Karpas-422 (cell line): ENCODE measurements around the gene WDR36. TPM values are rescaled to one million over a fixed set of nuclear protein-coding genes. Genes with fewer than 3 reads are reported as not detected.

Source experiments
- DNase-seq: peaks from one replicate; pipeline ENCODE4 v3.0.0-alpha.2; 2015
- H2AFZ ChIP-seq: fragments of 200-600 bp; sonication (generic); 2 replicates; pipeline ENCODE4 v1.6.1; 2014; ENCODE audit warnings: antibody characterized with exemption, low read length, mixed read lengths
- H3K27ac ChIP-seq: fragments of 200-600 bp; sonication (generic); 2 replicates; pipeline ENCODE4 v1.5.1; 2014; ENCODE audit warnings: mild to moderate bottlenecking, low read length, moderate library complexity
- H3K27me3 ChIP-seq: fragments of 200-600 bp; sonication (generic); 2 replicates; pipeline ENCODE4 v1.6.1; 2014; ENCODE audit warnings: low read length, mixed read lengths
- H3K36me3 ChIP-seq: fragments of 200-600 bp; sonication (generic); 2 replicates; pipeline ENCODE4 v1.6.1; 2014; ENCODE audit warnings: low read length, mixed read lengths; ENCODE audit not compliant: insufficient read depth
- H3K4me1 ChIP-seq: fragments of 200-600 bp; sonication (generic); 2 replicates; pipeline ENCODE4 v1.6.1; 2014; ENCODE audit warnings: mild to moderate bottlenecking, low read length, mixed read lengths
- H3K4me2 ChIP-seq: fragments of 200-600 bp; sonication (generic); 2 replicates; pipeline ENCODE4 v1.6.1; 2014; ENCODE audit warnings: low read length, low read depth, mild to moderate bottlenecking; ENCODE audit not compliant: poor library complexity, severe bottlenecking
- H3K4me3 ChIP-seq: fragments of 200-600 bp; sonication (generic); 2 replicates; pipeline ENCODE4 v1.5.1; 2014; ENCODE audit warnings: mild to moderate bottlenecking, antibody characterized with exemption, low read length, mixed read lengths
- H3K79me2 ChIP-seq: fragments of 200-600 bp; sonication (generic); 2 replicates; pipeline ENCODE4 v1.6.1; 2014; ENCODE audit warnings: mild to moderate bottlenecking, low read length, mixed read lengths
- H3K9ac ChIP-seq: fragments of 200-600 bp; sonication (generic); 2 replicates; pipeline ENCODE4 v1.6.0; 2014; ENCODE audit warnings: low read length
- H3K9me2 ChIP-seq: fragments of 200-600 bp; sonication (generic), shearing (Covaris generic); replicated peaks from 2 replicates; pipeline ENCODE4 v1.6.0; 2014; ENCODE audit warnings: mild to moderate bottlenecking, low read length, moderate library complexity; ENCODE audit not compliant: insufficient read depth
- H3K9me3 ChIP-seq: fragments of 300-700, 200-600 bp; sonication (generic); 2 replicates; pipeline ENCODE4 v1.6.1; 2014; ENCODE audit warnings: low read length, mixed read lengths
- H4K20me1 ChIP-seq: fragments of 200-600 bp; sonication (generic); 2 replicates; pipeline ENCODE4 v1.6.1; 2014; ENCODE audit warnings: mild to moderate bottlenecking, antibody characterized with exemption, low read length, low read depth; ENCODE audit not compliant: insufficient read depth
- total RNA-seq: library from RNA; depleted of rRNA; stranded (reverse); fragments of >200 nt; shearing (Covaris generic); gene quantifications from 2 replicates; pipeline ENCODE4 v1.2.3, GENCODE V29; 2014; ENCODE audit warnings: low replicate concordance

WDR36 gene
- total RNA-seq, 1 experiment from 2014 or later: 73.5 TPM

GRCh38 chr5:111122398-111122797 lies 30.2 kb downstream of the WDR36 start:
- no peak overlapping the region for H2AFZ ChIP-seq
- peaks cover 6% of the 10 kb centered on the region; the same call in 1 of the 2 replicates for H3K79me2 ChIP-seq
- no peak for DNase-seq
- H3K36me3 ChIP-seq: peaks cover 93% of the 10 kb centered on the region
- H3K4me2 ChIP-seq: no peak overlapping the region
- H3K9me2 ChIP-seq: no peaks in the 10 kb centered on the region
- no peak overlapping the region for H3K9ac ChIP-seq
- H3K27ac ChIP-seq: no peak overlapping the region
- no peaks in the 10 kb centered on the region for H3K9me3 ChIP-seq
- H4K20me1 ChIP-seq: 0 out of 2 replicates have a peak, but pooled peaks cover 4% of the 10 kb centered on the region
- no peaks in the 10 kb centered on the region for H3K4me1 ChIP-seq
- no peaks in the 10 kb centered on the region for H3K27me3 ChIP-seq
- no peak overlapping the region for H3K4me3 ChIP-seq

GRCh38 chr5:111124793-111125192 lies 32.6 kb downstream of the WDR36 start:
- no peak for DNase-seq
- Histone ChIP-seq H3K36me3 (peaks cover 83% of the 10 kb centered on the region), H3K4me3 (no peak overlapping the region), H3K4me1 (no peaks in the 10 kb centered on the region), H3K27ac (no peak overlapping the region), H3K9me2 (no peaks in the 10 kb centered on the region), H3K79me2 (no peaks in the 10 kb centered on the region), H4K20me1 (0 out of 2 replicates have a peak, but pooled peaks cover 4% of the 10 kb centered on the region), H2AFZ (no peak overlapping the region), H3K9me3 (no peaks in the 10 kb centered on the region), H3K27me3 (no peaks in the 10 kb centered on the region), H3K4me2 (no peak overlapping the region), H3K9ac (no peak overlapping the region)

GRCh38 chr5:111126896-111127295 lies 34.7 kb downstream of the WDR36 start:
- H3K4me1 ChIP-seq: no peaks in the 10 kb centered on the region
- H3K9me3 ChIP-seq: no peaks in the 10 kb centered on the region
- H3K4me3 ChIP-seq: no peak overlapping the region
- H3K9ac ChIP-seq: no peak overlapping the region
- H3K79me2 ChIP-seq: no peaks in the 10 kb centered on the region
- H3K9me2 ChIP-seq: no peaks in the 10 kb centered on the region
- H2AFZ ChIP-seq: no peak overlapping the region
- DNase-seq: no peak
- H3K27me3 ChIP-seq: no peaks in the 10 kb centered on the region
- H3K4me2 ChIP-seq: no peak overlapping the region
- H4K20me1 ChIP-seq: 0 out of 2 replicates have a peak, but pooled peaks cover 4% of the 10 kb centered on the region
- peaks cover 62% of the 10 kb centered on the region for H3K36me3 ChIP-seq
- no peak overlapping the region for H3K27ac ChIP-seq

- Histone ChIP-seq H3K9ac (no peak overlapping the region), H4K20me1 (0 out of 2 replicates have a peak, but pooled peaks cover 4% of the 10 kb centered on the region), H3K4me1 (no peaks in the 10 kb centered on the region), H3K79me2 (no peaks in the 10 kb centered on the region), H3K9me2 (no peaks in the 10 kb centered on the region), H2AFZ (no peak overlapping the region), H3K27me3 (no peaks in the 10 kb centered on the region), H3K4me3 (no peak overlapping the region), H3K27ac (no peak overlapping the region), H3K36me3 (peaks cover 55% of the 10 kb centered on the region), H3K9me3 (no peaks in the 10 kb centered on the region), H3K4me2 (no peak overlapping the region)
- DNase-seq: no peak
Measured at GRCh38 chr5:111127453-111128195, 35.5 kb downstream of the WDR36 start.

- Histone ChIP-seq H3K4me2 (no peak overlapping the region), H3K9ac (no peak overlapping the region), H2AFZ (no peak overlapping the region), H3K79me2 (no peaks in the 10 kb centered on the region), H3K9me3 (no peaks in the 10 kb centered on the region), H3K9me2 (no peaks in the 10 kb centered on the region), H3K27ac (no peak overlapping the region), H3K4me1 (no peaks in the 10 kb centered on the region), H3K36me3 (peaks cover 34% of the 10 kb centered on the region), H4K20me1 (no peaks in the 10 kb centered on the region), H3K4me3 (no peak overlapping the region), H3K27me3 (no peaks in the 10 kb centered on the region)
- DNase-seq: no peak
Measured at GRCh38 chr5:111129938-111130337, 37.8 kb downstream of the WDR36 start.

GRCh38 chr5:111131356-111131755 lies 39.2 kb downstream of the WDR36 start:
- Histone ChIP-seq H3K9ac (no peak overlapping the region), H4K20me1 (no peaks in the 10 kb centered on the region), H3K9me2 (no peaks in the 10 kb centered on the region), H3K79me2 (no peaks in the 10 kb centered on the region), H2AFZ (no peak overlapping the region), H3K4me2 (no peak overlapping the region), H3K27me3 (no peaks in the 10 kb centered on the region), H3K4me1 (no peaks in the 10 kb centered on the region), H3K36me3 (peaks cover 23% of the 10 kb centered on the region), H3K9me3 (no peaks in the 10 kb centered on the region), H3K4me3 (no peak overlapping the region), H3K27ac (no peak overlapping the region)
- no peak for DNase-seq

- H2AFZ ChIP-seq: no peak overlapping the region
- H3K9ac ChIP-seq: no peak overlapping the region
- H3K4me3 ChIP-seq: no peak overlapping the region
- H3K27ac ChIP-seq: no peak overlapping the region
- H3K79me2 ChIP-seq: no peaks in the 10 kb centered on the region
- H3K9me2 ChIP-seq: no peaks in the 10 kb centered on the region
- H3K9me3 ChIP-seq: no peaks in the 10 kb centered on the region
- H3K27me3 ChIP-seq: no peaks in the 10 kb centered on the region
- peaks cover 16% of the 10 kb centered on the region; the same call in 1 of the 2 replicates for H3K36me3 ChIP-seq
- no peak for DNase-seq
- no peak overlapping the region for H3K4me2 ChIP-seq
- H4K20me1 ChIP-seq: no peaks in the 10 kb centered on the region
- no peaks in the 10 kb centered on the region for H3K4me1 ChIP-seq
Measured at GRCh38 chr5:111132076-111132475, 39.9 kb downstream of the WDR36 start.

GRCh38 chr5:111132731-111133435 lies 40.7 kb downstream of the WDR36 start:
- no peak for DNase-seq

More at GRCh38 chr5:111132731-111133435, 40.7 kb downstream of the WDR36 start:
- H3K79me2 ChIP-seq: no peaks in the 10 kb centered on the region
- no peak overlapping the region for H3K27ac ChIP-seq
- no peak overlapping the region for H3K4me3 ChIP-seq
- no peak overlapping the region for H3K4me2 ChIP-seq
- no peaks in the 10 kb centered on the region for H4K20me1 ChIP-seq
- no peak overlapping the region for H3K9ac ChIP-seq
- H3K4me1 ChIP-seq: no peaks in the 10 kb centered on the region
- H3K27me3 ChIP-seq: no peaks in the 10 kb centered on the region
- H2AFZ ChIP-seq: no peak overlapping the region
- H3K9me2 ChIP-seq: no peaks in the 10 kb centered on the region
- H3K36me3 ChIP-seq: peaks cover 8% of the 10 kb centered on the region; the same call in 1 of the 2 replicates
- H3K9me3 ChIP-seq: no peaks in the 10 kb centered on the region
